ENCODE results near the gene PFDN5. TPM values are rescaled to one million over a fixed set of nuclear protein-coding genes. Genes with fewer than 3 reads are reported as not detected.

Gene PFDN5
- total and polyA plus RNA-seq, 10 of the 15 experiments (the other 5 are each of a cell fraction or from before 2014, with no cell fraction given): 300 to 1,596 (median 495) TPM

DNA sequence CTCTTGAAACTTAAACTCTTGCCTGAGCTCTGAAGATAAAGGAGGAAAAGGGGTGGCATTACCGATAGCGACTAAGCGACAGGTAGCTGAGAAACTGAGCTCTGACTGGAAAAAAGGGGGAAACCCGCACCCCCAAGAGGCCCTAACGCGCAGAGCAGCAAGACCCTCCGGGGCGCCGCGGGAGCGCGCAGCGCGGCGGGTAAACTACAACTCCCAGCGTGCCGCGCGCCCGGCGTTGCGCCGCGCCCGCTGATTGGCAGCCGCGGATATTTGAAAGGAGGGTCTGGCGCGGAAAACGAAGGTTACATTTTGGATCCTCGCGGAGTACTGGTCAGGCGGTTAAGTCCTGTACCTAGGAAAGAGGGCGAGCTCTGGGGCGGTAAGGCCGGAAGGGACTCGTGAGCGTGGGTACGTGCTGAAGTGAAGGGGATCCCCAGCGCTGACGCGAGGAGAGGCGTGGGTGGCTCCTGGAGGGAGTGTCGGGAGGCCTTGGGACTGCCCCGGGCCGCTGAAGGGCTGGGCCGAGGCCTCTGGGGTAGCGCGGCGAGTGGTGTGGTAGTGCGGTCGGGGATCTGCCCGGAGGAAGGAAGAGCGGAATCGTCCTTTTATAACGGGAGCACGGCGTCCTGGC lies 27.2 kb upstream of the PFDN5 start, which contains the start of gene ESPL1:
Gene ESPL1, plus strand, starts transcription at position 301 of the 631 bp plus-strand sequence. CDS start 468 bp downstream, outside the sequence.
- Histone ChIP-seq H3K27me3 (replicated peaks in 1 of 2; ENCODE audit: control insufficient read depth in 2 of 2, insufficient read depth in 2 of 2, low read length in 1 of 2) (no peaks in the 10 kb centered on the region), H3K9ac (ENCODE audit: control insufficient read depth, insufficient read depth, low read length) (peak within 1 kb of the TSS; percentile 87), H3K36me3 (ENCODE audit: control insufficient read depth in 2 of 2, insufficient read depth in 2 of 2, low read length in 1 of 2) (peaks cover 0 to 9% of the 10 kb centered on the region in 2 experiments; a peak in 1 of 4 replicates), H3K79me2 (ENCODE audit: control insufficient read depth, insufficient read depth, low read length) (peaks cover 26% of the 10 kb centered on the region), H3K27ac (ENCODE audit: control insufficient read depth, insufficient read depth) (peak within 1 kb of the TSS; percentile 89), H2AFZ (ENCODE audit: control insufficient read depth, low read depth, low read length) (peak within 1 kb of the TSS; percentile 94), H3K4me2 (ENCODE audit: control insufficient read depth, insufficient read depth) (peak within 1 kb of the TSS; percentile 89), H3K4me1 (ENCODE audit: control insufficient read depth, insufficient read depth, low read length) (peaks cover 14% of the 10 kb centered on the region), H4K20me1 (ENCODE audit: control insufficient read depth, insufficient read depth) (no peaks in the 10 kb centered on the region), H3K4me3 (peak within 1 kb of the TSS; percentile 77), H3K9me3 (replicated peaks; ENCODE audit: control insufficient read depth, insufficient read depth, low read length) (no peaks in the 10 kb centered on the region)
- ChIA-PET POLR2A (interaction anchor here (0.5 to 3.4 kb wide), 25 partner anchors 9 to 189 kb away, joined by 3 to 26 read pairs (median 5); partner anchors contain the start of genes AAAS, ITGB7, PFDN5 and SPRYD3), SMC1A (ENCODE audit: uncharacterized antibody, unreplicated experiment) (interaction anchor here (0.5 to 7.7 kb wide), 23 partner anchors 9 to 921 kb away, joined by 3 to 155 read pairs (median 4); partner anchors contain the start of genes AAAS, ITGB7 and PFDN5), RAD21 (ENCODE audit: unreplicated experiment) (interaction anchor here (0.9 to 8.8 kb wide), 21 partner anchors 8 to 233 kb away, joined by 3 to 146 read pairs (median 7); partner anchors contain the start of genes AAAS, CSAD, ITGB7 and MYG1), CTCF (interaction anchor here (0.6 to 7.2 kb wide), 23 partner anchors 14 to 240 kb away, joined by 3 to 134 read pairs (median 6); partner anchors contain the start of genes AAAS, CSAD, ITGB7 and PFDN5)
- peak; percentile 86 for FAIRE-seq
- peak; percentile 93 for ATAC-seq
- intact Hi-C loops (cut with micrococcal nuclease; ENCODE audit: unreplicated experiment) (loop anchor here (5.0 kb wide), 1 partner anchor 46 kb away; no protein-coding TSS in a partner anchor), in situ Hi-C loops (cut with MboI) (no loop called here)
- BruUV-seq (replicated peaks): no TSS peak
- DNase-seq (ENCODE audit: low read depth, low spot score): peak; percentile 58
- WGBS (ENCODE audit: insufficient coverage, insufficient replicate concordance, low lambda C conversion rate, missing lambda C conversion rate): under 1% methylated on average over 58 of the region's 58 CpGs
- TF ChIP-seq, protein P1, sequence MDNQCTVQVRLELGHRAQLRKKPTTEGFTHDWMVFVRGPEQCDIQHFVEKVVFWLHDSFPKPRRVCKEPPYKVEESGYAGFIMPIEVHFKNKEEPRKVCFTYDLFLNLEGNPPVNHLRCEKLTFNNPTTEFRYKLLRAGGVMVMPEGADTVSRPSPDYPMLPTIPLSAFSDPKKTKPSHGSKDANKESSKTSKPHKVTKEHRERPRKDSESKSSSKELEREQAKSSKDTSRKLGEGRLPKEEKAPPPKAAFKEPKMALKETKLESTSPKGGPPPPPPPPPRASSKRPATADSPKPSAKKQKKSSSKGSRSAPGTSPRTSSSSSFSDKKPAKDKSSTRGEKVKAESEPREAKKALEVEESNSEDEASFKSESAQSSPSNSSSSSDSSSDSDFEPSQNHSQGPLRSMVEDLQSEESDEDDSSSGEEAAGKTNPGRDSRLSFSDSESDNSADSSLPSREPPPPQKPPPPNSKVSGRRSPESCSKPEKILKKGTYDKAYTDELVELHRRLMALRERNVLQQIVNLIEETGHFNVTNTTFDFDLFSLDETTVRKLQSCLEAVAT (IDR thresholded peaks at IDR 0.05): peak; percentile 57; the same call in 1 of the 2 replicates
- TF ChIP-seq NFYA (IDR thresholded peaks at IDR 0.05; ENCODE audit: borderline replicate concordance, low read depth, low read length) (no peak), SPI1 (IDR thresholded peaks at IDR 0.05; ENCODE audit: borderline replicate concordance, insufficient read depth, low read depth, low read length) (no peak), MXI1 (IDR thresholded peaks at IDR 0.05; ENCODE audit: low read depth, low read length) (peak; percentile 87), NFXL1 (IDR thresholded peaks at IDR 0.05; ENCODE audit: borderline replicate concordance) (no peak), BRCA1 (IDR thresholded peaks at IDR 0.05; ENCODE audit: low read depth, low read length) (no peak), CBX3 (IDR thresholded peaks at IDR 0.05; ENCODE audit: borderline replicate concordance, low read depth) (no peak), YBX1 (IDR thresholded peaks at IDR 0.05) (no peak), CBX5 (IDR thresholded peaks at IDR 0.05; ENCODE audit: low read depth) (no peak), BMI1 (IDR thresholded peaks at IDR 0.05; ENCODE audit: borderline replicate concordance) (no peak), SMC3 (IDR thresholded peaks at IDR 0.05; ENCODE audit: borderline replicate concordance, low read length) (peak; percentile 37), WRNIP1 (IDR thresholded peaks at IDR 0.05; ENCODE audit: borderline replicate concordance, low read depth, low read length) (no peak), CHD2 (IDR thresholded peaks at IDR 0.05; ENCODE audit: borderline replicate concordance, low read depth, low read length) (peak; percentile 79), MEF2A (IDR thresholded peaks at IDR 0.05; ENCODE audit: insufficient read depth, low read depth, low read length) (no peak), ASH2L (IDR thresholded peaks at IDR 0.05; ENCODE audit: borderline replicate concordance, low read depth) (no peak), KAT2A (conservative IDR thresholded peaks at IDR 0.05; ENCODE audit: control insufficient read depth, low read depth, low read length) (no peak), ZNF24 (IDR thresholded peaks at IDR 0.05) (no peak), EZH2 (IDR thresholded peaks at IDR 0.05; ENCODE audit: borderline replicate concordance, control insufficient read depth, low read depth, low read length) (no peak), CREB1 (IDR thresholded peaks at IDR 0.05; ENCODE audit: low read depth) (peak; percentile 82), SREBF2 (IDR thresholded peaks at IDR 0.05; ENCODE audit: low read length) (no peak), SMAD1 (IDR thresholded peaks at IDR 0.05; ENCODE audit: low read depth, partially characterized antibody) (no peak)

All from GM12878 (cell line).